ENCODE data around the gene MMP21.

Gene MMP21

GRCh38 chr10:125811251-125811650 is 35.6 kb upstream of the MMP21 start:
- Histone ChIP-seq H3K9me3 (ENCODE audit: control insufficient read depth in 2 of 2, low read length in 2 of 2) (no peaks in the 10 kb centered on the region), H3K36me3 (ENCODE audit: control insufficient read depth in 2 of 2, insufficient read depth in 2 of 2, low read length in 2 of 2) (peaks cover 48 to 58% of the 10 kb centered on the region in 2 donors), H3K27me3 (ENCODE audit: control insufficient read depth in 1 of 2, insufficient read depth in 2 of 2, low read length in 2 of 2) (no peaks in the 10 kb centered on the region), H3K9ac (ENCODE audit: low read length in 2 of 2) (no peak overlapping the region), H3K27ac (ENCODE audit: low read length) (no peak overlapping the region), H3K4me3 (ENCODE audit: low read length in 2 of 2) (no peak overlapping the region), H3K4me1 (ENCODE audit: control insufficient read depth, insufficient read depth, low read length) (no peaks in the 10 kb centered on the region)

GRCh38 chr10:125808047-125808446 is 32.4 kb upstream of the MMP21 start:
- no peaks in the 10 kb centered on the region for H3K4me1 ChIP-seq (ENCODE audit: control insufficient read depth, insufficient read depth, low read length)
- H3K27ac ChIP-seq (ENCODE audit: low read length), result no peak overlapping the region
- H3K36me3 ChIP-seq (ENCODE audit: control insufficient read depth in 2 of 2, insufficient read depth in 2 of 2, low read length in 2 of 2), result peaks cover 50 to 52% of the 10 kb centered on the region in 2 donors
- no peak overlapping the region for H3K4me3 ChIP-seq (ENCODE audit: low read length in 2 of 2)
- H3K27me3 ChIP-seq (ENCODE audit: control insufficient read depth in 1 of 2, insufficient read depth in 2 of 2, low read length in 2 of 2), result no peaks in the 10 kb centered on the region
- H3K9ac ChIP-seq (ENCODE audit: low read length in 2 of 2), result no peak overlapping the region
- H3K9me3 ChIP-seq (ENCODE audit: control insufficient read depth in 2 of 2, low read length in 2 of 2), result no peaks in the 10 kb centered on the region

GRCh38 chr10:125802739-125803138 is 27.1 kb upstream of the MMP21 start:
- Histone ChIP-seq H3K9me3 (ENCODE audit: control insufficient read depth in 2 of 2, low read length in 2 of 2) (no peaks in the 10 kb centered on the region), H3K27me3 (ENCODE audit: control insufficient read depth in 1 of 2, insufficient read depth in 2 of 2, low read length in 2 of 2) (no peaks in the 10 kb centered on the region), H3K4me1 (ENCODE audit: control insufficient read depth, insufficient read depth, low read length) (no peaks in the 10 kb centered on the region), H3K9ac (ENCODE audit: low read length in 2 of 2) (no peak overlapping the region), H3K27ac (ENCODE audit: low read length) (no peak overlapping the region), H3K4me3 (ENCODE audit: low read length in 2 of 2) (no peak overlapping the region), H3K36me3 (ENCODE audit: control insufficient read depth in 2 of 2, insufficient read depth in 2 of 2, low read length in 2 of 2) (peaks cover 51 to 52% of the 10 kb centered on the region in 2 donors)

- peaks cover 50 to 51% of the 10 kb centered on the region in 2 donors for H3K36me3 ChIP-seq (ENCODE audit: control insufficient read depth in 2 of 2, insufficient read depth in 2 of 2, low read length in 2 of 2)
Observed at GRCh38 chr10:125802131-125802530, 26.5 kb upstream of the MMP21 start.

GRCh38 chr10:125801574-125801973 is 26.0 kb upstream of the MMP21 start:
- H3K27ac ChIP-seq (ENCODE audit: low read length), result no peak overlapping the region
- H3K4me3 ChIP-seq (ENCODE audit: low read length in 2 of 2), result no peak overlapping the region
- H3K4me1 ChIP-seq (ENCODE audit: control insufficient read depth, insufficient read depth, low read length), result no peaks in the 10 kb centered on the region
- no peaks in the 10 kb centered on the region for H3K9me3 ChIP-seq (ENCODE audit: control insufficient read depth in 2 of 2, low read length in 2 of 2)
- H3K9ac ChIP-seq (ENCODE audit: low read length in 2 of 2), result no peak overlapping the region
- H3K27me3 ChIP-seq (ENCODE audit: control insufficient read depth in 1 of 2, insufficient read depth in 2 of 2, low read length in 2 of 2), result no peaks in the 10 kb centered on the region
- peaks cover 46 to 48% of the 10 kb centered on the region in 2 donors for H3K36me3 ChIP-seq (ENCODE audit: control insufficient read depth in 2 of 2, insufficient read depth in 2 of 2, low read length in 2 of 2)

More at GRCh38 chr10:125802131-125802530, 26.5 kb upstream of the MMP21 start:
- Histone ChIP-seq H3K4me1 (ENCODE audit: control insufficient read depth, insufficient read depth, low read length) (no peaks in the 10 kb centered on the region), H3K27me3 (ENCODE audit: control insufficient read depth in 1 of 2, insufficient read depth in 2 of 2, low read length in 2 of 2) (no peaks in the 10 kb centered on the region), H3K9ac (ENCODE audit: low read length in 2 of 2) (no peak overlapping the region), H3K4me3 (ENCODE audit: low read length in 2 of 2) (no peak overlapping the region), H3K27ac (ENCODE audit: low read length) (no peak overlapping the region), H3K9me3 (ENCODE audit: control insufficient read depth in 2 of 2, low read length in 2 of 2) (no peaks in the 10 kb centered on the region)

GRCh38 chr10:125799451-125800182 is 24.0 kb upstream of the MMP21 start:
- Histone ChIP-seq H3K27me3 (ENCODE audit: control insufficient read depth in 1 of 2, insufficient read depth in 2 of 2, low read length in 2 of 2) (no peaks in the 10 kb centered on the region), H3K36me3 (ENCODE audit: control insufficient read depth in 2 of 2, insufficient read depth in 2 of 2, low read length in 2 of 2) (peaks cover 42 to 49% of the 10 kb centered on the region in 2 donors), H3K9me3 (ENCODE audit: control insufficient read depth in 2 of 2, low read length in 2 of 2) (no peaks in the 10 kb centered on the region), H3K27ac (ENCODE audit: low read length) (no peak overlapping the region), H3K9ac (ENCODE audit: low read length in 2 of 2) (no peak overlapping the region), H3K4me1 (ENCODE audit: control insufficient read depth, insufficient read depth, low read length) (no peaks in the 10 kb centered on the region), H3K4me3 (ENCODE audit: low read length in 2 of 2) (no peak overlapping the region)

- Histone ChIP-seq H3K27me3 (ENCODE audit: control insufficient read depth in 1 of 2, insufficient read depth in 2 of 2, low read length in 2 of 2) (no peaks in the 10 kb centered on the region), H3K36me3 (ENCODE audit: control insufficient read depth in 2 of 2, insufficient read depth in 2 of 2, low read length in 2 of 2) (peaks cover 40 to 49% of the 10 kb centered on the region in 2 donors), H3K9me3 (ENCODE audit: control insufficient read depth in 2 of 2, low read length in 2 of 2) (no peaks in the 10 kb centered on the region), H3K9ac (ENCODE audit: low read length in 2 of 2) (no peak overlapping the region), H3K4me3 (ENCODE audit: low read length in 2 of 2) (no peak overlapping the region), H3K27ac (ENCODE audit: low read length) (no peak overlapping the region), H3K4me1 (ENCODE audit: control insufficient read depth, insufficient read depth, low read length) (no peaks in the 10 kb centered on the region)
Observed at GRCh38 chr10:125797994-125798662, 22.5 kb upstream of the MMP21 start.

- no peaks in the 10 kb centered on the region for H3K4me1 ChIP-seq (ENCODE audit: control insufficient read depth, insufficient read depth, low read length)
- H3K27me3 ChIP-seq (ENCODE audit: control insufficient read depth in 1 of 2, insufficient read depth in 2 of 2, low read length in 2 of 2), result no peaks in the 10 kb centered on the region
- H3K4me3 ChIP-seq (ENCODE audit: low read length in 2 of 2), result no peak overlapping the region
- no peaks in the 10 kb centered on the region for H3K9me3 ChIP-seq (ENCODE audit: control insufficient read depth in 2 of 2, low read length in 2 of 2)
- peaks cover 40 to 51% of the 10 kb centered on the region in 2 donors for H3K36me3 ChIP-seq (ENCODE audit: control insufficient read depth in 2 of 2, insufficient read depth in 2 of 2, low read length in 2 of 2)
- H3K27ac ChIP-seq (ENCODE audit: low read length), result no peak overlapping the region
- H3K9ac ChIP-seq (ENCODE audit: low read length in 2 of 2), result no peak overlapping the region
Observed at GRCh38 chr10:125797424-125797823, 21.8 kb upstream of the MMP21 start.

GRCh38 chr10:125795637-125796190 is 20.1 kb upstream of the MMP21 start:
- Histone ChIP-seq H3K9ac (ENCODE audit: low read length in 2 of 2) (no peak overlapping the region), H3K27ac (ENCODE audit: low read length) (no peak overlapping the region), H3K4me1 (ENCODE audit: control insufficient read depth, insufficient read depth, low read length) (no peaks in the 10 kb centered on the region), H3K27me3 (ENCODE audit: control insufficient read depth in 1 of 2, insufficient read depth in 2 of 2, low read length in 2 of 2) (no peaks in the 10 kb centered on the region), H3K4me3 (ENCODE audit: low read length in 2 of 2) (no peak overlapping the region), H3K9me3 (ENCODE audit: control insufficient read depth in 2 of 2, low read length in 2 of 2) (no peaks in the 10 kb centered on the region), H3K36me3 (ENCODE audit: control insufficient read depth in 2 of 2, insufficient read depth in 2 of 2, low read length in 2 of 2) (peaks cover 33 to 53% of the 10 kb centered on the region in 2 donors)

GRCh38 chr10:125795128-125795527 is 19.5 kb upstream of the MMP21 start:
- Histone ChIP-seq H3K4me1 (ENCODE audit: control insufficient read depth, insufficient read depth, low read length) (no peaks in the 10 kb centered on the region), H3K36me3 (ENCODE audit: control insufficient read depth in 2 of 2, insufficient read depth in 2 of 2, low read length in 2 of 2) (peaks cover 33 to 53% of the 10 kb centered on the region in 2 donors), H3K9ac (ENCODE audit: low read length in 2 of 2) (no peak overlapping the region), H3K27ac (ENCODE audit: low read length) (no peak overlapping the region), H3K4me3 (ENCODE audit: low read length in 2 of 2) (no peak overlapping the region), H3K9me3 (ENCODE audit: control insufficient read depth in 2 of 2, low read length in 2 of 2) (no peaks in the 10 kb centered on the region), H3K27me3 (ENCODE audit: control insufficient read depth in 1 of 2, insufficient read depth in 2 of 2, low read length in 2 of 2) (no peaks in the 10 kb centered on the region)
